Transverse colon (tissue), 4 donors: ENCODE measurements around the gene FAM53A.

Experiments used
- POLR2A ChIP-seq: fragments of 450-650 bp; IDR thresholded peaks from one replicate; pipeline ENCODE4 v1.6.1; 2016; ENCODE audit warnings: antibody characterized with exemption, mild to moderate bottlenecking, moderate library complexity
- POLR2AphosphoS5 ChIP-seq, 3 donors: sonication (generic); formaldehyde crosslinking; IDR thresholded peaks; one replicate each; pipeline ENCODE4 v1.6.1; 2016; ENCODE audit warnings: antibody characterized with exemption in 3 of 3
- TF ChIP-seq, protein P1 (sequence below), 5 experiments: fragments of 200-600 bp in 3 of 5; fragments of 450-650 bp in 2 of 5; sonication (generic) in 3 of 5; IDR thresholded peaks; 1 replicate in 2 of 5; 2 replicates in 3 of 5; pipeline ENCODE4 v1.5.1; 2016 to 2017; ENCODE audit warnings: antibody characterized with exemption in 5 of 5, inconsistent platforms in 3 of 5, mild to moderate bottlenecking in 2 of 5, moderate library complexity in 1 of 5

DNA sequence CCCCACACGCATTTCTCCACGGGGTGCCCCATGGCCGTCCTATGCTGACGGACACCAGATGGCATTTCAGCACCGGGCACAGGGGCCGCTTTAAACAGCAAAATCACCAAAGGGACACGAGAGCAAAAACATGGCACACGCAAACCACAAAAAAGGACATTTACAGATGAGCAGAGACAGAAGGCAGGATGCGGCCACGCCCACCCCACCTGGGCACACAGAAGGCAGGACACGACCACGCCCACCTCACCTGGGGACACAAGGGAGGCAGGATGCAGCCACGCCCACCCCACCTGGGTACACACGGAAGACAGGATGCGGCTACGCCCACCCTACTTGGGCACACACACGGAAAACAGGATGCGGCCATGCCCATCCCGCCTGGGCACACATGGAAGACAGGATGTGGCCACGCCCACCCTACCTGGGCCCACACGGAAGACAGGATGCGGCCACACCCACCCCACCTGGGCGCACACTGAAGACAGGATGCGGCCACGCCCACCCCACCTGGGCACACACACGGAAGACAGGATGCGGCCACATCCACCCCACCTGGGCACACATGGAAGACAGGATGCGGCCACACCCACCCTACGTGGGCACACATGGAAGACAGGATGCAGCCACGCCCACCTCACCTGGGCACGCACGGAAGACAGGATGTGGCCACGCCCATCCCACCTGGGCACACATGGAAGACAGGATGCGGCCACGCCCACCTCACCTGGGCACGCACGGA, 69.1 kb downstream of the FAM53A start:
- TF ChIP-seq, protein P1, sequence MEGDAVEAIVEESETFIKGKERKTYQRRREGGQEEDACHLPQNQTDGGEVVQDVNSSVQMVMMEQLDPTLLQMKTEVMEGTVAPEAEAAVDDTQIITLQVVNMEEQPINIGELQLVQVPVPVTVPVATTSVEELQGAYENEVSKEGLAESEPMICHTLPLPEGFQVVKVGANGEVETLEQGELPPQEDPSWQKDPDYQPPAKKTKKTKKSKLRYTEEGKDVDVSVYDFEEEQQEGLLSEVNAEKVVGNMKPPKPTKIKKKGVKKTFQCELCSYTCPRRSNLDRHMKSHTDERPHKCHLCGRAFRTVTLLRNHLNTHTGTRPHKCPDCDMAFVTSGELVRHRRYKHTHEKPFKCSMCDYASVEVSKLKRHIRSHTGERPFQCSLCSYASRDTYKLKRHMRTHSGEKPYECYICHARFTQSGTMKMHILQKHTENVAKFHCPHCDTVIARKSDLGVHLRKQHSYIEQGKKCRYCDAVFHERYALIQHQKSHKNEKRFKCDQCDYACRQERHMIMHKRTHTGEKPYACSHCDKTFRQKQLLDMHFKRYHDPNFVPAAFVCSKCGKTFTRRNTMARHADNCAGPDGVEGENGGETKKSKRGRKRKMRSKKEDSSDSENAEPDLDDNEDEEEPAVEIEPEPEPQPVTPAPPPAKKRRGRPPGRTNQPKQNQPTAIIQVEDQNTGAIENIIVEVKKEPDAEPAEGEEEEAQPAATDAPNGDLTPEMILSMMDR (IDR thresholded peaks at IDR 0.05): no peak
- TF ChIP-seq POLR2AphosphoS5 (IDR thresholded peaks at IDR 0.05) (no peak), POLR2A (no peak)
